Eye (tissue), 1 donor: Measurements from ENCODE around the gene DGAT2.

Source experiments
- DNase-seq: peaks from one replicate; pipeline ENCODE4 v3.0.0-alpha.2; 2015

The DGAT2 gene

DNA sequence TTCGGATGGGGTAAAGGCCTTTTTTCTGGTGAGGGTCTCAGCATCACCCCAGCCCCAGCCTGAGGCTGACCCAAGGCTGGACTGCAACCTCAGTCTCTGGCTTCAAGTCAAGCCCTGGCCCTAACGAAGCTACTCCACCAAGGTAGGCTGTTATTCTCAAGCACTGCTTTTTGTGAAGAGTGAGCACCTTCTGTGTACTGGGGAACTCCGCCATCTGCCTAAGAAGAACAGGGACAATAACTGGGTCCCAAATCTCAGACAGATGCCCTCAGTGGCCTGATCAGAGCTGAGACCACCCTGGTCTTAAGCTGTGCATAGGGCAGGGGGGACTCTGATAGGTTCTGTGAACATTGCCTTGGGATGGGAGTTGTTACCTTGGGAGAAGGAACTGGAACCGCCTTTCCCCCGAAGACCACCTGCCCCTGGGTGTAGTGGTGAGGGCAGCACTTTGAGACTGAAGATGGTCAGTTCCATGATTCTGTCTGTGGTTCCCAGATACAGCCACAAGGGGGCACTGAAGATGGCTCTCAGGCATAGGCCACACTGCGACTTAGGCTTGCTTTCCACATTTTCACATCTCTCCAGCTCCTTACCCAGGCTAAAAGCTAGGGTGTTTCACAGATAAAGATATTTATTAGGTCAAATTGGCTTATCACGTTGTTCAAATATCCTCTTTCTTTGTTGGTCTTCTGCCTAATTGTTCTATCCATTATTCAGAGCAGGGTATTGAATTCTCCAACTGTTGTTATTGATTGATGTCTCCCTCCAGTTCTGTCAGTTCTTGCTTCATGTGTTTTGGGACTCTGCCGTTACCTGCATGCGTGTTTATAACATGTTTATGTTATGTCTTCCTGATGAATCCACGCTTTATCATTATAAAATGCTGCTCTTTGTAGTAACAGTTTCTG is 34.6 kb downstream of the DGAT2 start:
- DNase-seq = peak; percentile 93

DNA sequence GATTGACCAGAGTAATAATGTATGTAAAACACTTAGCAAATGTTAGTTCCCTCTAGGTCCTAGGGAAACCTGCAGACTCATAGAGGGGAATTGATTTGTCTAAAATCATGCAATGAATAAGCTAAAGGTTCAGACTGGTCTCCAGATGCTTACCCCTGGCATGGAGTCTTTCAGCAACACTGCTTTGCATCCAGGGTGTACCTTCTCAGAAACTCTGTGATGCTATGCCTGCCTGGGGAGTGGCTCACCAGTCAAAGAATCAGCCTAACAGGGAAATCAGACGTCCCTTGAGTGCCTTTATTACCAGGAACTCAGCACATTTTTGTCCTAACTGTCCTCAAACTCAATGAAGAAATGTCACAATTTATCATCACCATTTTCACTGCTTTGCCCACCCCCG is 40.5 kb downstream of the DGAT2 start:
- DNase-seq = no peak

DNA sequence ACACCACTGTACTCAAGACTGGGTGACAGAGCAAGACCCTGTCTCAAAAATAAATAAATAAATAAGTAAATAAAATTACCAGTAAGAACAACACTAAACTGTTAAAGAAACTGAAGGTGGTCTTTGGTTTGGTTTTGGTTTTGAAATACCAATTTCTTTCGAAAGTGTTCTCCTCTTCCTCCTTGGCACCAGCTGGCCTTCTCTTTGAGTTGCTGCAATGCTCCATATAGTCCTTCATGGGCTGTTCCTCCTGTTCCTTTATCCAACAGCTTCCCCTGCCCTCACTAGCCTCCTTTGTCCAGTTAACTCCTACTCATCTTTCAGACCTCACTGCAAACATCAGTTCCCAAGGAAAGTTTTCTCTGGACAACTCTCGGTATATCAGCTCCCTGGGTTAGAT is 41.4 kb downstream of the DGAT2 start:
- no peak for DNase-seq

DNA sequence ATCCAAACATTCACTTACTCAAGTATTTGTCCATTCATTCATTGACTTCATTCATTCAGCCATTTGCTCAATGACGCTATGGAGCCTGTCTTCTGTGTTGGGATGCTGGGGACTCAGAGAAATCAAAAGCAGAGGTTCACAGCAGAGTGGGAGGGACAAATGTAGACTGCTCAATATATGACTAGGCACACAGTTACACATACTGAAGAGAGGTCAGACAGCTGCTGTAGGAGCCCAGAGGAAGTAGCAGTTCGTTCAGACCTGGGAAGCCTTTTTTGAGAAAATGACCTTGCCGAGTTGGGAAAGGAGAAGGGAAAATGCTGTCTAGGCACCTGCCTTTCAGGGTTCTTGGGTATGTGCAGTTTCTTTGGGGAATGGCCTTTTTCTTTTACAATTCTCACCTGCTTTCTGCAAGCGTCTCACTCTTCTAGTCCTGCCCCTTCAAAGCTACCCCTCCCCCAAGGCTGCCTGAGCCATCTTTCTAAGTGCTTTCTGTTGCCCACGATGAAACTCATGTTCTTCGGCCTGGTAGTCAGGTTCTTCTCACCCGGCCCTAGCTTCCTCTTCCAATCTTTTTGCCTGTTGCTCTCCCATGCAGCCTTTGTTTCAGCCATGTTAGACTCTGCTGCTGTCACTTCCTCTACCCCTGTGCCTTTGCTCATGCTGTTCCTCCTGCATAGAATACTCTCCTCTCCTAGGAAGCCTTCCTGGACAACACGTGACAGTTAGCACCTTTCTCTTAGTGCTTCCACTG is 42.2 kb downstream of the DGAT2 start:
- DNase-seq = no peak

DNA sequence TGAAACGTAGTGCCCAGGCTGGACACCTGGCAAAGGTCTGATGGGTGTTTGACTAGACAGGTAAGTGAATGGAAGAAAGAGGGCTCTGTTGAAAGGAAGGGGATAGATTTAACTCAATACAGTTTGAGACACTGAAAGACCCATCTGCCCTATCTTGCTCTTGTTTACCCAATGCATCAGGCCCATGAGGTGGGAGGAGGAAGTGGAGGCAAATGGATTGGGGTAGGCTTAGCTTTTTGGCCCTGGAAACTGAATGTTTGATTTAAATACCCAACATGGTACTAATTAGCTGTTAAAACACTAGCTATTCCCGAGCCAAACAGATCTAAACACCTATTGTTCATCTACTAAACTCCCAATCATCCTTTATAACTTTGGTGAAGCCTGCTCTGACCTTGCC is 42.9 kb downstream of the DGAT2 start:
- no peak for DNase-seq

DNA sequence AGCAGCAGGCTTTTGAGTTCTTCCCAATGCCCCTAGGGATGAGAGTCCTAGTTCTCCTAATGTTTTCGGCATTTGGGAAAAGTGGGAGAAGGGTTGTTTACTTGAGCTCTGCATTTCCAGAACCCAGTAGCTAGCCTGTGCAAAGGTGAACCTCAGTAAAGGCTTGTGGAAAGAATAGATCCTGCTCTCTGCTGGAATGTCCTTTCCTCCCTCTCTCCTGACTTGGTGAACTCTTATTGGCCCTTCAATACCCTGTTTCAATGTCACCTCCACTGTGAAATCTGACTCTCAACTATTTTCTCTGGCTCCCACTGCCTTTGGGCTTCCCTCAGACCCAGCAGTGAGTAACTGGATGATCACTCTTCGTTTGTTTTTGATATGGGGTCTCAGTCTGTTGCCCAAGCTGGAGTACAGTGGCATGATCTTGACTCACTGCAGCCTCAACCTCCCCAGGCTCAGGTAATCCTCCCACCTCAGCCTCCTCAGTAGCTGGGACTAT is 44.0 kb downstream of the DGAT2 start:
- DNase-seq = no peak

DNA sequence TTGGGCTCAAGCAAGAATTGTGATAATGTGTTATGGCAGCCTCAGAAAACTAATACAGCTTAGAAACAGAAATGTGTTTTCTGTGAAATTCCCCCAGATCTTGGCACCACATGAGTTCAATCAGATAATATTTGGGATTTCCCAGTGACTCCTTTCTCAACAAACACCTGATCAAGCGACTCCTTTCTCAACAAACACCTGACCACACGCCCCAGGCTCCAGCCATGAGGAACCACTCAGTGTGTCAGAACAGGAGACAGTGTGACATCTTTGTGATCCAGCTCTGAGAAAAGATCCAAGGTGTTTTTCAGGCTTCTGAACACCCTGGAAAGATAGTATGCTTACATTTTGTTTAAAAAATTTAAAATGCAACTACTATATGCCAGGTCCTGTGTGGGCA is 44.5 kb downstream of the DGAT2 start:
- DNase-seq = no peak

DNA sequence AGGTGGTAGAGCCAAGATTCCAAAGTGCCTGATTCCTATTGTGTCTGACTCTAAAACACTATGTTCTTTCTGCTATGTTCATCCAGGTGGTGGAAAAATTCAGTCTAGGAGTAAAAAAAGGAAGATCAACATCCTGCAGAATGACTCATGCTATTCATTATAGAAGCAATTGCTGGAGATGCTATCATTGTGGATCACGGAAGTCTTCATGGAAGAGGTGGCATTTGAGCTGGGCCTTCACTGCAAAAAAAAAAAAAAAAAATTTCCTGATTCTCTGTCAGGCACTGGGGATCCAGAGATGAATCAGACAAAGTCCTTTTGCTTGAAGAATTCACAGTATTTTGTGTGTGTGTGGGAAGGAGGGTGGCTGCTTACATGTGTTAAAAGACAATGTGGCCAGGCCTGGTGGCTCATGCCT is 45.1 kb downstream of the DGAT2 start:
- no peak for DNase-seq

DNA sequence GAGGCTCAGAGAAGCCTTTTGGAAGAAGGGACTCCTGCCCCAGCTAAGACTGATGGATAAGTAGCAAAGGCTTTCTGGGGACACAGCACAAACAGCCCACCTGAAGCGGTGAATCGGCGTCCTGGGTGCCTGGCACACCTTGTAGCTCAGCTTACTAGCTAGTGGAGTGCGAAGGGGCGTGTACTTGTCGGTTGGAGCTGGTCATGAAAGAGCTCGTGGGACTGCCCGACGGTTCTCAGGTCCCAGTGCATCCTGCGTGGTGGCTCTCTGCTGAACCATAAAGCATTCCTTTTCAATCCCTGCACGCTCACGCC is 45.7 kb downstream of the DGAT2 start:
- DNase-seq = no peak

DNA sequence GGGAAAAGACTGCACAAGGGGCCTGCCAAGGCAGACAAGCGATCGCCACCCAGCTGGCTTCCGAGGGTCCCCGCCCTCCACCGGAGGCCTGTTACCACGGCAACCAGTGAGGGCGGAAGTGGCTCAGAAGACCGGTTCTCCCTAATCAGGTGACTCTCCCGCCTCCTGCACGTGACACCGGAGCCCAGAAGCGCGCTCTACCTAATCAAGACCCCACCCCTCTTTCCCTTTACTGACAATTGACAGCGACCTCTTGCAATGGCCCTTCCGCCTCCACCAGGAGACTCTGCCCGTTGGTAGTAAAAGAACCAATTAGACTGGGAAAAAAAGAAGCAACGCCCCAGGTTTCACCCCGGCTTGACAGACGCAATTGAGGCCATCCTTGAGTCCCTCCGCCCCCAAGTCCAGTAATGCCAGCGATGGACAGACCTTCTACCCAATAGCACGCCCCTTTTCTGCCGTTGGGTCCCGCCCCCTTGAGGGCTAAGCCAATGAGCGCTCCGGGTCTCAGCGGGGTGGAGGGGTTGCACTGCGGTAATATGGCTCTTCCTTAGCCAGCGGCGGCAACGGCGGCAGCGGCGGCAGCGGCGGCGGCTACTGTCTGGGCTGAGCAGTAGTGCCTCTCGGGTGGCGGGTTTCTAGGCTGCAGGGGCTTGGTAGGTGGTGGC is 46.2 kb downstream of the DGAT2 start, which contains the start of gene UVRAG:
Gene UVRAG (plus strand): TSS at position 534 of the 668 bp plus-strand sequence. CDS start 198 bp downstream, outside the sequence.
- peak; percentile 100 for DNase-seq

DNA sequence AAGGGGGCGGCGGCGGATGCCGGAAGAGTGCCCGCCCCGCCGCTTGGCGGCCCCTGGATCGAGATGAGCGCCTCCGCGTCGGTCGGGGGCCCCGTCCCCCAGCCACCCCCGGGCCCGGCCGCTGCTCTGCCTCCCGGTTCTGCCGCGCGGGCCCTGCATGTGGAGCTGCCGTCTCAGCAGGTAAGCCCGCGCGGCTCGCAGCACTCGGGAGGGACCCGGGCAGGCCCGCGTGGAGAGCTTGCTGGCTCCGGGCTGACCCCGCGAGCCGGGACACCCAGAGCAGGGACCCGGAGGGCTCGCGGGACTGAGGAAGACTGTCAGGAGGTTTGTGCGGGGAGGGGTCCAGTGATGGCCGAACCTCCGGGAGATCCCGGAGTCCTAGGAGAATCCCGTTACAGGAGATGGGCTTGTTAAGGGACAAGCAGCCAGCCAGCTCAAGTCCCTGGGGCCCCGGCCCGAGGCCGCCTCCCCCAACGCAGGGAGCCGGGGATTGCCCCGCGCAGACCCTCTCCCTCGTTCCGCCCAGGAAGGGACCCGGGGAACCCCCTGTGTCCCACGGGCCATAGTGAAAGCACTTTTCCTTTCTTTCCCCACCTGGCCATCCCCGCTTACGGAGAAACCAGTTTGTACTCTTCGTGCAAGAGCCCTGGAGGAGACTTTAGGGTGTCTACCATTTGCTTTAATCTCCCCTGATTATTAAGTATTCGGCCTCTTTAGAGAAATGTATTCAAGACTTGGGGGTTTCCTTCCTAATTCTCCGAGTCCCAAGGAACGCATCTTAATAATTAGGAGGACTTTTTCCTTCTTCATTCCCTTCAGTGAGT is 47.0 kb downstream of the DGAT2 start:
- peak; percentile 85 for DNase-seq

DNA sequence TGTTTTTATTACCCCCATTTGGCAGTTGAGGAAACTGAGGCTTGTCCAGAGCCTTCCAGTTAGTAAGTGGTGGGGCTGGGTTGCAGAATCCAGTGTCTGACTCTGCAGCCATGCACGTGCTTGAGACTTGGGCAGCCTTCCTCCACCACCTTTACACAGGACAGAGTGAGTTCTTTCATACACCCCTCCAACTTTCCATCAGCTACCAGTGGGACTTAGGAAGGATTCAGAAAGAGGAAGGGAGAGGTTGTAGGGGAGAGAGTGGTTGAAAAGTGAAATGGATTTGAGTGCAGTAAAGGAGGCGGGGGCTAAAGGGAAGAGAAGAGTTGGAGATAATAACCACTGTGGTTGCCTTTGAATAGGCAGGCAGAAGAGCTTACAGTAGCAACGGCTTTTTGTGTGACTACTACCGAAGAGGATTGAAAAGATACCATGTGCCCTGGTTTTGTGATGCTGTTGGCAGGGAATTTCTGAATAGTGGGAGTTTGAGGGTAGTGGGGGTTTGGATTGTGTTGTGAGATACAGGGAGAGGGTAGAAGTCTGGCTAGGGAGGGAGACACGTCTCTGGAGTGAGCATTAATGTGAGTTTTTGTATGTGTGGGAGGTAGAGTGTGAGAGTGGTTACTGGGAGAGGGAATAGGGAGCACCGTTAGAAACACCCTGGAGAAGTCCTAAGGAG is 48.1 kb downstream of the DGAT2 start:
- peak; percentile 38 for DNase-seq

DNA sequence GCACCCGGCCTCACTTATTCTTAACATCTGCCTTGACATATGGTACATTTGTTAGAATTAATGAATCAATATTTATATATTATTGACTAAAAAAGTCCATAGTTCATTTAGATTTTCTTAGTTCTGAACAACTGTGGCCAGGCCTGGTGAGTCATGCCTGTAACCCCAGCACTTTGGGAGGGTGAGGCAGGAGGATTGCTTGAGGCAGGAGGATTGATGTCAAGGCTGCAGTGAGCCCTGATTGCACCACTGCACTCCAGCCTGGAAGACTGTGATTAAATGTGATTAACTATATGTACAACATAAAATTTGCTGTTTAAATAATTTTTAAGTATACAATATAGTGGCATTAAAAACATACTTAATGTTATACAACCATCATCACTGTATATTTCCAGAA is 52.1 kb downstream of the DGAT2 start:
- DNase-seq = no peak

DNA sequence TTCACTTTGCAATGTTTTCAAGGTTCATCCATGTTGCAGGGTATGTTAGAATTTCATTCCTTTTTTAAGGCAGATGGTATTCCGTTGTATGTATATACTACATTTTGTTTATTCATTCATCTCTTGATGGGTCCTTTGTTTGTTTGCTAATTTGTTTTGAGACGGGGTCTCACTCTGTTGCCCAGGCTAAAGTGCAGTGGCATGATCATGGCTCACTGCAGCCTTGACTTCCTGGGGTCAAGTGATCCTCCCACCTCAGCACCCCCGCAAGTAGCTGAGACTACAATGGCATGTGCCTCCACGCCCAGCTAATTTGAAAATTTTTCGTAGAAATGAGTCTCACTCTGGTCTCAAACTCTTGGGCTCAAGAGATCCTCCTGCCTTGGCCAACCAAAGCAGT is 52.6 kb downstream of the DGAT2 start:
- no peak for DNase-seq

DNA sequence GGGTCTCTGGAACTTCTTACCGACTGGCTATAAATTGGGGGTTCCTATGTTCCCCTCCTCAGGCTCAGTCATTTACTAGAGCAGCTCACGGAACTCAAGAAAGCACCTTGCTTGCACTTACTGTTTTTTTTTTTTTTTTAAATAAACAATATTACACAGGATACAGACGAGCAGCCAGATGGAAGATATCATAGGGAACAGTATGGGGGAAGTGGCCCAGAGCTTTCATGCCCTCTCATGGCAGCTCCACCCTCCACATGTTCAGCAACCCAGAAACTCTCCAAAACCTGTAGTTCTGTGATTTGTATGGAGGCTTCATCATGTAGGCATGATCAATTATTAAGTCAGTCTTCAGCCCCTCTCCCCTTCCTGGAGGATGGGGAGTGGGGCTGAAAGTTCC is 54.0 kb downstream of the DGAT2 start:
- DNase-seq = no peak

DNA sequence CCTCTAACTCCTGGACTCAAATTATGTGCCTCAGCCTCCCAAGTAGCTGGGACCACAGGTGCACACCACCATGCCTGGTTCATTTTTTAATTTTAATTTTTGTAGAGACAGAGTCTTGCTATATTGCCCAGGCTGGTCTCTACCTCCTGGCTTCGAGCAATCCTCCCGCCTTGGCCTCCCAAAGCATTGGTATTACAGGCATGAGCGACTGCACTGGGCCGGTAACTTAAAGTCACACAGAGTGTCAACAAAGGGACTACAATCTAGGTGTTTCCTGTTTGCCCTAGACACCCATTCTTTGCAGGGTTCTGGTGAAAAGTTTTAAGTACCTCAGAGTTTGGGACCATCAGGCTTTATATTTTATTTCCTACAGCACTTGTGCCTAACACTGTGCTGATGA is 54.8 kb downstream of the DGAT2 start:
- DNase-seq = no peak

DNA sequence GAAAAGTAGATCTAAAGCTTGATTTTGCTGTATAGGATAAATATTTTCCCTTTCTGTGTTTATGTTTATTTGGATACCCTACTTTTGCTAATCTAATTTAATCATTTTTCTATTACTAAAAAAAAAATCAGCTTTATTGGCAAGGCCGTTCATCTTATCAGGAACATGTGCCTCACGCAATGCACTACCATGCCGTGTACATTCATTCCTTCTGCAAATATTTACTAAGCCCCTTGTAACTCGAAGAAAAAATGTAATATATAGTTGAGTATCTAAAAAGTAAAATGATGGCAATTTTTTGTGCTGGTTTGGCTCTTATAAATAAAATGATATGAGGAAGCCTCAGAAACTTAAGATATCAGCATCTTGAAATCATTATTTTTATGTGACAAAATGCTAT is 55.4 kb downstream of the DGAT2 start:
- DNase-seq = peak; percentile 11

DNA sequence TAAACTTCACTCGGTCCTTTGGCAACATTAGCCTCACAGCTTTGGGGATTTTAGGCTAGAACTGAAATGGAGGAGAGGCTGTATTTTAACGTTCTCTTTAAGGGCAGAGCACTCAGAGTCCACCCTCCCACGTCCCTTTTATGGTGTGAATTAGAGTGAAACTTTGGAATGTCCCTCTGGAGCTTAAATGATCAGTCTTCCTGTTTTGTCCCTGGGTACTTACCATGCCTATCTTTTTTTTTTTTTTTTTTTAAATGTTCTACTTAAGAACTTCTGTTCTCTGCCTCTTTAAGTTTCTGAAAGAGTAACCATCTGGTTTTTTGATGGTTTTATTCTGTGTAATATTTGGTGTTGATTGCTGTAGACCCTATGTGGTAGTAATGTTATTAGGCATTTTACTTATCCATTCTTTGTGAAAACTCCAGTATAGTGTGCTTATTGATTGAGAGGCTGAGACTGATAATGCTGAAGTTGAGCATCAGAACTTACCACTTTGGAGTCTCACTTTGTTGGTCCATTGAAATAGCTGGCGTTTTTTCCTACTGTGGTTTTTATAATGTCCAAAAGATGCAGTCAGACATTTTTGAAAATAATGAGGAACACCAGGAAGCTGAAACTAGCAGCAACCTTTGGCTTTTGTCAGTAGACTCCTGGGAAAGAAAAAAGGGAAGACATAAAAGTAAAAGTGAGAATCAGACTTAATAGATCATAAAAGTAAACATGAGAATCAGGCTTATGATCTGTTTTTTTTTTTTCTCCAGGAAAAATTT is 58.1 kb downstream of the DGAT2 start:
- DNase-seq = no peak

DNA sequence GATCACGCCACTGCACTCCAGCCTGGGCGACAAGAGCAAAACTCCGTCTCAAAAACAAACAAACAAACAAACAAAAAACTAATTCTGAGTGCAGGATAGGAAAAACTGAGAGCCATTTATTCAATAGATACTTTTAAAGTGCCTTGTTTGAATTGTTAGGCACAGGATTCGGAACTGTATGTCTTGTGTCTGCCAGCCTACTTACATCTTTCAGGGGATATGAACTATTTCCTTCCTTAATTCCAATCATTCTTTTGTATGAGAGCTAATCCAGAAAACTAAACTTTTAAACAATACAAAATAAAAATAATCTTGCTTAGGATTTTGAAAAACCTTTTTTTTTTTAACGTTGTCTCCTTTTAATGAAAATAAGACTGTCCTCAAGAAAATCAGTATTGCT is 59.0 kb downstream of the DGAT2 start:
- DNase-seq = no peak

DNA sequence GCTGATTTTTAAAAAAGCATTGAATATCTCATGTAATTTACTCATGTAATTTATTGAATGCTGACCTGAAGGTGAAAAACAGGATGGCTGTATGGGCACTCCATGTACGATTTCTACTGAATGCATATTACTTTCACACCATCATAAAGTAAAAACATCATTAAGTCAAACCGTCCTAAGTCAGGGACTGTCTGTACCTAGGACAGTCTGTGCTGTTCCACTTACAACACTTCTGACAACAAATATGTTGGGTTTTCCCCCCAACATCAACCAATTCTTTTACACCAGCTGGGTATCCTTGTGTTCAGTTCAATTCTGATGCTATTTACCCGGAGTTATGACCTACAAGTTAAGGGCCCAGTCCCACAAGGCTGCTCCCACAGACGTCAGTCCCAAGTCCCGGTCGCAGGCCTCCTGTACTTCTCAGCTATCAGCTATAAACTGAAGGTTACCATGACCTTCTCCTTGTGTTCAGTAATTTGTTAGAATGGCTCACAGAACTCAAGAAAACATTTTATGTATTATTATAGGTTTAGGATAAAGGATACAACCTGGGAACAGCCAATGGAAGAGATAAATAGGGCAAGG is 63.4 kb downstream of the DGAT2 start:
- DNase-seq = no peak

DNA sequence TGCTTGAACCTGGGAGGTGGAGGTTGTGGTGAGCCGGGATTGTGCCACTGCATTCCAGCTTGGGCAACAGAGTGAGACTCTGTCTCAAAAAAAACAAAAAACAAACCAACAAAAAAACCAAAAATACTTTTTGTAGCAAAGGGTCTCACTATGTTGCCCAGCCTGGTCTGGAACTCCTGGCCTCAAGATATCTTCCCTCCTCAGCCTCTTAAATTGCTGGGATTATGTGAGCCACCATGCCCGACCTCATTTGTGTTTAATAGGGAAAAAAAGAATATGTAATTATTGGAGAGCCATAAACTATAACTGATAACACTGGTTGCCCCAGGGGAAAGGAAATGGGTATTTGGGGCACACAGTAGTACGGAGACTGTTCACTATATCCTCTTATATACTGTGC is 66.2 kb downstream of the DGAT2 start:
- DNase-seq = no peak
